RPMI8226 (cell line): ENCODE results near the gene ABHD14A.
"Not testable (repeated sequence)": the region's sequence is repeated elsewhere in the genome, so short reads cannot be mapped to it uniquely, and the experiment has no call there.

ENCODE experiments used
- DNase-seq: peaks from one replicate; pipeline ENCODE4 v3.0.0-alpha.2; 2015

ABHD14A gene

DNA sequence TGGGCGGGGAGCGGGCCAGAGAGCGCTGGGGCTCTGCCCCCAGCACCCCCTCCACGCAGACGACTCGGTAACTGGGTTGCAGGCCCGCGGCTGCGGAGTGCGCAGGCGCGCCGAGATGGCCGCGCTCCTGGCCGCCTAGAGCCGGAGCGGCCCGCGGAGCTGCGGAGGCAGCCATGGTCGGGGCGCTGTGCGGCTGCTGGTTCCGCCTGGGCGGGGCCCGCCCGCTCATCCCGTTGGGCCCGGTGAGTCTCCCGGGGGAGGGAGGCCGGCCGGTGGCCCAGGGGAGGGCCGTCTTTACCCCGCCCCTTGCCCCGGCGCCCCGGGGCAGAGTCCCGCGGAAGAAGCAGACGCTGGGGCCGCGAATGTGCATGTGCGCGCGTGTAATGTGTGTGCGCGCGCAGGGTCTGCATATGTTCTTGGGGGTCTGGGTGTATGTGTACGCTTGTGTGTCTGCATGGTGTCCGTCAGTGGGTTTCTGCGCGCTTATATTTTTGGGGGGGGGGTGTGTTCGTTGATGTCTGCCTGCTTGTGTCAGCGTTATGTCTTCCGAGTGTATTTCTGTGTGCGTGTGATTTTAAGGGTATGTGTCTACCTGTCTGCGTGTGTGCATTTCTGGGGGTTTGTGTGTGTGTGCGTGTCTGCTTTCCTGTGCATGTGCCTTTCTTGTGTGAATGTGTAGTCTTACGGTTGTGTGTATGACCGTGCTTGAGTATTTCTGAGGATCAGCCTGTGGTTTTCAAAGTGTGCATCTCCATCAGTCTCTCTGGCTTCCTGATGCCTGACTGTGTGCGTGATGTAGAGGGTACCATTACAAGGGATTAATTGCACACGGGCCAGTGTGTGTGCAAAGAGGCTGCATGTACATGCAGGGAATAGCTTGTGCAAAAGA is at the start of gene ABHD14A:
ABHD14A (plus strand) TSS at position 102 of the 889 bp plus-strand sequence; CDS start at position 174, 72 bp downstream.
- DNase-seq, result peak; percentile 82

DNA sequence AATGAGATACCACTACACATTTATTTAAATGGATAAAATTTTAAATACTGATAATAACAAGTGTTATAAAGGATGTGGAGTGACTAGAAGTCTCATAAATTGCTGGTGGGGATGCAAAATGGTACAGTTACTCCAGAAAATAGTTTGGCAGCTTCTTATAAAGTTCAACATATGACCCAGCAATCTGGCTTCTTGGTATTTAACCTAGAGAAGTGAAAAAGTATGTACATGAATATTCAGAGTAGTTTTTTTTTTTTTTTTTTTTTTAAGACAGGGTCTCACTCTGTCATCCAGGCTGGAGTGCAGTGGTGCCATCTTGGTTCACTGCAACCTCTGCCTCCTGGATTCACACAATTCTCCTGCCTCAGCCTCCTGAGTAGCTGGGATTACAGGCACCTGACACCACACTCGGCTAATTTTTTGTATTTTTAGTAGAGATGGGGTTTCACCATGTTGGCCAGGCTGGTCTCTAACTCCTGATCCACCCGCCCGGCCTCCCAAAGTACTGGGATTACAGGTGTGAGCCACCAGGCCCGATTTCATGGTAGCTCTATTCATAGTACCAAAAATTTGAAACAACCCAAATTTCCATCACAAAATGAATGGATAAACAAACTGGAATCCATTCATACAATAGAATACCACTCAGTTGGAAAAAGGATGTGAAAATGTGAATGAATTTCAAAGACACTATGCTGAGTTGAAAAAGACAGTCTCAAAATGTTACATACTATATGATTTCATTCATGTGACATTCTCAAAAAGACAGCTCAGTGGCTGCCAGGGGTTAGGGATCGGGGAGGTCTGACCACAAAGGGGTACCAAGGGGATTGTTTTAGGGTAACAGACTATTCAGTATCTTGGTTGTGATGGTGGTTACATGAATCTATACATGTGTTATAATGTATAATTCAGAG is 47.5 kb upstream of the ABHD14A start:
- no peak for DNase-seq

DNA sequence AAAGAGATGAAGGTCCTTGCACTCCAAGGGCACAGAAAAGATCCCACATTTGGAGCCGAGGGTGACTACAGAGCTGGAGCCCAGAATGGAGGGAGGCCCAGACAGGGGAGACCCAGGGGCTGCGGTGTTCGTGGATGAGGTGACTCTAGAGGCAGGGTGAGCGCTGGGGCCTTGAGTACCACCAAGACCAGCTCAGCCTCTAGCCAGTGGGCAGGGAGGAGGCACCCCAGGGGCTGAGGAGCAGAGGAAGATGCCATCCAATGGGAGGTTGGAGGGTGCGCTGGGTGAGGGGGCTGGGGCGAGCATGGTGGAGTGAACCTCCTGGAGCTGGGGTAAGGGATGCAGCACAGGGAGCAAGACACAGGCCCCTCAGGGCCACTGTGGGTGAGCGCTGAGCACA is 46.4 kb upstream of the ABHD14A start:
- DNase-seq, result no peak

DNA sequence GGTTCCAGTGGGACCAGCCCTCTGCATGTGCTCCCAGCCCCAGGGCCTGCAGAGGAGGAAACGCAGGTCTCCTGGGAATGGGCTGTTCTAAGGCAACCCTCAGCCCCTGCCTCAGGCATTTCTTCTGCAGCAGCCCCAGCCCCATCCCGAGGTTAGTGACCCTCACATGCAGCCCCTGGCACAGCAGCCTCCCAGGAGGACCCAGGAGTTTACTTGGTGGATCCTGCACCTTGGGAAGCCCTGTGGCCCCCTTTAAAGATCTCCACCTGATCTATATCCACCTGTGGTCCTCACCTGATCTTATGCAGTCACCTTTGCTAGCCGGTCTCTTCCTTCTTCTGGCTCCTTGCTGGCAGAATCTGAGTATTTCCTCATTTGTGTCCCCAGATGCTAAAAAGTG is 45.9 kb upstream of the ABHD14A start:
- not testable (repeated sequence) for DNase-seq

DNA sequence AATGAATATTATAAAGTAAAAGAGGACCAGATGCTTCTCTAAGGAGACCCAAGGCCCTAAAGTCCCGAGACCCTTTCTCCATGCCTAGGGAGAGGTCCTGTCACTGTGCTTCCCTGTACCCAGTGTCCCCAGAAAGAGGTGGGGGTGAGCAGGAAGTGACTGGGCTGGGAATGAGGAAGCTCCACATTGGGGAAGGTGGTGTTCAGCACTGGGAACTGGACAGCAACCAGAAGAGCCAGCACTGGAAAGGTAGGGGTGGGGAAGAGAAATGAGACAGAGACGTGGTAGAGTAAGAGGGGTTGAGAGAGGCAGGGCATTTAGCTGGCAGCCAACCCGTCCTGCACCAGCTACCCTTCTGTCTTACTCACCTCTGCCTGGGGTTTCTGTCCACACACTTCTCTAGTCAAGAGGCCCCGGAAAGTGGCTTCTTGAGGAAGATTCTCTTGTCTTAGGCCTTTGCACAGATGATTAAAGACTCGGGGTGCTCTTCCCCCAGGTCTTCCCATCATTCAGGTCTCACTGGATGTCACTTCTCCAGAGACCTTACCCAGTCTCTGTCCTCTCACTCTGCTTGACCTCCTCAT is 45.4 kb upstream of the ABHD14A start:
- DNase-seq, result no peak

DNA sequence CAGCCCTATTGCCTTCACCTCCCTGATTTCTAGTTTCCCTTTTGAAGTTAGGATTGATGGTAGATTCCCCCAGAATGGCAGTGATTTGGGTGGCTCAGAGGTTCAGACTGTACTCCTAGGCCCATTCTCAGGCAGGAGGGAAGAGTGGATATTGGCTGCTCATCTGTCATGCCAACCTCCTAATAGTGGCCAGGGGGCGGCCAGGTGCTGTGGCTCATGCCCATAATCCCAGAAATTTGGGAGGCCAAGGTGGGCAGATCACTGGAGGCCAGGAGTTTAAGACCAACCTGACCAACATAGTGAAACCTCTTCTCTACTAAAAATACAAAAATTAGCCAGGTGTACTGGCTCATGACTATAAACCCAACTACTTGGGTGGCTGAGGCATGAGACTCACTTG is 44.4 kb upstream of the ABHD14A start:
- no peak for DNase-seq

DNA sequence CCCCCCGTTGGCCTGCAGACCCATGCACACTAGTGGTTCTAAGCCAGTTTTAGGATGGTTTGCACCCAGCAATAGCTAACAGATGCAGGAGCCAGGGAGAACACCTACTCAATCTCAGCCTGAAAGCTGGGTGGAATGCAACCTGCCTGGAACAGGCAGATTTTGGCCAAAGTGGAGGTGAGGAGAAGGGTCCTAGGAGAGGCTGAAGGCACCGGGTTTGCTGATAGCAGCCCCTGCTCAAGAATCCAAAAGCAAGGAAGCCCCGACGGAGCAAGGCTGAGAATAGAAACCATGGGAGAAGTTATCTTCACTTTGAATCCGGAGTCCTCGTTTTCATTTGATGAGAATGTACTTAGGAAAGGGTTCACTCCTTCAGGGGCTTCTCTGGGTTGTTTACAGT is 43.1 kb upstream of the ABHD14A start:
- no peak for DNase-seq

DNA sequence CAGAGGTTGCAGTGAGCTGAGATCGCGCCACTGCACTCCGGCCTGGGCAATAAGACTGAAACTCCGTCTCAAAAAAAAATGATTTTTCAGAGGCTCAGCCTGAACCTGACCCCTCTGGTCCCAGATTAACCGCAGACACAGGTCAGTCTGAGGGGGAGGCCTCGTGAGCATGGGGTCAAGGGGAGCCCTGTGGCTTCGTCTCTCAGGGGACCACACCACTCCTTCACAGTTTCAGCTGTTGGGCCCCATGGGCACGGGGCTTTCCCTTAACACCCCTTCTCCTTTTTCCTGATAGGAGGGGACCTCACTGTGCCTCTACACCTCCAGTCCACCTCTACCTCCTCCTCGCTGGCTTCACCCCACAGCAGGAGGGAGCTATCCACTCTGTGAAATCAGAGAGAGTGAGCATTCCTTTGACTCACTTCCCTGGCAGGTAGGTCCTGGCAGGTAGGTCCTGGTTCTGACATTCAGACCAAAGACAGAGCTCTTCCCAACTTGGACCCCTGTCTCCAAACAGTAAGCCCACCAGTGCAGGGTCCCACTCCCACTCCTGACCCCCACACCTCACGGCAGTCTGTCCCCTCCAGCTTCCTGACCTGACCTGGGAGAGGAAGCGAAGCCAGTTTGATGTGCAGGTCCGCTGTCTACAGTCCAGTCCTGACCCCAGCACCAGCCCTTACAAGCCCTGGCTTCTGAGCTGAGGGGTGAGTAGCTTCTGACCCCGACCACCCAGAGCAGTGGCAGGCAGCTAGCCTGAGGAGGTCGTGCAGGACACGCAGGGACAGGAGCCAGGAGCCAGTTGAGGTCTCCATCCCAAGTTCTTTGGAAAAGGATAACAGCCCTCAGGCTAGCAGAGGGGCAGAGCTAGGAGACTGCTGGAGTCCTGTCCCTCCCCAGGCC is 42.1 kb upstream of the ABHD14A start:
- DNase-seq, result no peak

DNA sequence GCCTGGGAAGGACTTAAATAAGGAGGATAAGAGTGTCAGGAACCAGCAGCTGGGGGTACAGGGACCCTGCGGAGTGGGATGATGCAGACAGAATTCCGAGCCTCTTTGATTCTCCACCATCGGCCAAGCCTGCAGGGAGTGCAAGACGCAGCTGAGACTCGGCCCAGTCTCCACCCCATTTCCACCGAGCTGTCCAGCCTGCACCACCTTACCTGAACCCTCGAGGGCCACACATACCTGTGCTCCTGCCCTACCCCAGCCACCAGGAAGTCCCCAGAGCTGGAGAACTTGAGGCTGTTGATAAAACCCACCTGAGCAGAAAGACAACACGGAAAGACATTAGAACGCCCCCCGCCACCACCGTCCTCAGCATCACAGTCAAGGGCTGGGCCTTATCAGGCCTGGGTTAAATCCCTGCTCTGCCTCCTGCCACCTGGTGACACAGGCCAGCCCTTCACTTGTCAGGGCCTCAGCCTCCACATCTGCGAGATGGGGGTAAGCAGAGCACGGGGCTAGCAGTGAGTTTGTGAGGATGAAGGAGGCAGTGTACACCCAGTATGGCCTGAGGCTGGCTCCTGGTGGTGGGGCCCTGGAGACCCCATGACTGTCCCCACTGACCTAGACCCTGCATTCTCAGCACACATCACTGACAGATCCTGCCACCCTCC is 41.3 kb upstream of the ABHD14A start:
- no peak for DNase-seq

DNA sequence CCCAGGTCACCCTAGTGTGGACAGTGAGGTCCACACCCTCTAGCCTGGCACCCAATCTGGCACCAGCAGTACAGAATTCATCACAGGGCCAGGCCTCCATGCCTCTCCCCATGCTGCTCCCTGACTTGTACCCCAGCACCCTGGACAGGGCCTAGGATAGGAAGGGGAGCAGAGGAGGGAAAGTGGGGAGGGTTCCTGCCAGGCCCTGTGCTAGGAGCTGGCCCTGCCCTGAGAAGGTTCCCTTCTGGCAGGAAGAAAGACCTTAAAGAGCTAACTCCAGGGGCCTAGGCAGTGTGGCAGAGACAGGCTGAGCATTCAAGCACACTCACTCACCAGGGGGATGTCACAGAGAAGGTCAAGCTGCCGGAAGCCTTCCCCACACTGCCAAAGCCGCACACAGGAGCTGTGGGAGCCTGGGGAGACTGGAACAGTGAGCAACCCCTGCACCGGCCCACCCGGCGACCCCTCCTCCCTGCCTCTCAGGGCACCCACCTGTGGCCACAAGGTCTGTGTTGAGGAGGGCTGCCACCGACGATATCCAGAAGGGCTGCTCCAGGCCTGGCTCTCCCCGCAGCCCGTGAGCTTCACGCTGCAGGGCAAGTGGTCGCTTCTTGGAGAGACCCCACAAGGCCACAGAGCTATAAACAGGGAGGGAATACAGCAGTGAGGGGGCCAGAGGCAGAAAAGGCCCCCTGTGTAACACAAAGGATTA is 40.6 kb upstream of the ABHD14A start:
- DNase-seq, result no peak

DNA sequence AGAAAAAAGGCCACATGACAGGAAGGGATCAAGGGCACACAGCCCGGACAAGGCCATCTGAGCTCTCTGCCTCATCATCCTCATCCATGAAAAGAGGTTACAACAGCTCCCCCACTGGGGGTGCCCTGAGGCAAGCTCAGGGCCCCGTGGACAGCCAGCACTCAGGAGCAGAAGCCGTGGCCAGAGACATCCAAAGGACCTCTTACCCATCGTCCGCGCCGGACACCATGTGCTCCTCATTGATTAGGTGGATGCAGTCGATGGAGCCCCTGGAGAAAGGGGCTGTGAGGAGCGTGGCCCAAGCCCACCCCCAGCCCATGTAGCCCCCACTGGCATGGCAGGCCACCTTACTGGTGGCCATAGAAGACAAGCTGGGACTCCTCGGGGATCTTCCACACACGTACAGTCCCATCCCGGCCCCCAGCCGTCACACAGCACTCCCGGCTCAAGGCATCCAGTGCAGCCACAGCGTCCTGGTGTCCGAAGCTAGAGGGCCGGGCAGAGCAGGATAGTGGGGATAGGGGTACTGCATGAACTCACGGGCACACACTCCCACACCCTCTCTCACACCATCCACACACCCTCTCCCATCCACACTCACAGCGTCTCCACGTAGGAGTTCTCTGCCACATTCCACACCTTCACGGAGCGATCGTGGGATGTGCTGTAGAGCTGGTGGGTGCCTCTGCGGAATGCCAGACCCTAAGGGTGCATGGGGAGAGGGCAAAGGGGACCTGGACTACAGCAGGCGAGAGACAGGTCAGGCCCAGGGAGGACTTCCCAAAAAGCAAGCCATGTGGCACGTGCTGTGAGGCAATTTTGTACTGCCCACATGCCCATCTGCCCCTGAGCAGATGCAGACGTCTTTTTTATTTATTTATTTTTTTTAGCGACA is 39.6 kb upstream of the ABHD14A start:
- DNase-seq, result no peak

DNA sequence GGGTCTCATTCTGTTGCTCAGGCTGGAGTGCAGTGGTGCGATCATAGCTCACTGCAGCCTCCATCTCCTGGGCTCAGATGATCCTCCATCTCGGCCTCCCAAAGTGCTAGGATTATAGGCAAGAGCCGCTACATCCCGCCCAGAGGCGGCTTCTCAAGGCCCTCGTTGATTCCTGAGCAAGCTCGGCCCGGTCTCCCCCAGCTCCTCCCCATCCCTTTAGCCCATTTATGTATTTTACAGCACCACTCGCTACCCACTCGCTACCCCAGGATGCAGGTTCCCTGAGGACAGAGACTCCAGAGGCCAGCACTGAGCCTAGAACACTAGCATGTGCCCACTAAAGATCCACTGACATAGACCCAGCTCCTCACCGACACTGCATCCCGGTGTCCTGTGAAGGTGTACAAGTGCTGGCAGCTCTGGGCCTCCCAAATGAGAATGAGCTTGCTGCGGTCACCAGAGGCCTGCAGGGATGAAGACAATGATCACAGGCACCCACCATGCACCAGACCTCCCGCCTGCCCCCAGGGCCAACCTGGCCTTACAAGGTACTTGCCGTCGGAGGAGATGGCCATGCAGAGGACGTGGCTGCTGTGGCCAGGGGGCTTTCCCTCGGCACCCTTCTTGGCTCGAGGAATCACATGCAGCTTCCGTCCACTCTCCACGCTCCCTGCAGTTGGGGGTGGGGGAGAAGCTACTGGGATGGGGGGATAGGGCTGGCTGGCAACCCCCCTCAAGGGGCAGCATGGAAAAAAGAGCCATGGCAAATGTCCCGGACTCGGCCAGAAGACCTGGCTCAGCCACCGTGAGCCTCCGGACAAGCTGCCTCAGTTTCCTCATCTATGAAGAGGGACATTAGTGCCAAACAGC is 38.7 kb upstream of the ABHD14A start:
- DNase-seq, result no peak

DNA sequence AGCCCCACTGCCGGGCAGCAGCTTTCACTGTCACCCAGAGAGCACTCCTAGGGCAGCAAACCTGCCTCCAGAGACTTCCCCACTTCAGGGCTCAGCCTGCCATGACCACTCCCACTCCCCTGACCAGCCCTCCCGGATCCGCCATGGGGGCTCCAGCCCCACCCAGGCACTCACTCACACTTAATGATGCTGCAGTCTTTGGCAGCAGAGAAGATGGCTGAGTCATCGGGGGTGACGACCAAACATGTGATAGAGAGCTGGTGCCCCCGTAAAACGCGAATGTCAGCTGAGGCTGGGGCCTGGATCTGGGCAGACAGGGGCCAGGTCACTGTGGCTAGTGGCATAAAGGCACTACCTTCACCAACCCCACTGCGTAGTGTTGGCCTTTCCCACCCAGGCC is 37.9 kb upstream of the ABHD14A start:
- no peak for DNase-seq

DNA sequence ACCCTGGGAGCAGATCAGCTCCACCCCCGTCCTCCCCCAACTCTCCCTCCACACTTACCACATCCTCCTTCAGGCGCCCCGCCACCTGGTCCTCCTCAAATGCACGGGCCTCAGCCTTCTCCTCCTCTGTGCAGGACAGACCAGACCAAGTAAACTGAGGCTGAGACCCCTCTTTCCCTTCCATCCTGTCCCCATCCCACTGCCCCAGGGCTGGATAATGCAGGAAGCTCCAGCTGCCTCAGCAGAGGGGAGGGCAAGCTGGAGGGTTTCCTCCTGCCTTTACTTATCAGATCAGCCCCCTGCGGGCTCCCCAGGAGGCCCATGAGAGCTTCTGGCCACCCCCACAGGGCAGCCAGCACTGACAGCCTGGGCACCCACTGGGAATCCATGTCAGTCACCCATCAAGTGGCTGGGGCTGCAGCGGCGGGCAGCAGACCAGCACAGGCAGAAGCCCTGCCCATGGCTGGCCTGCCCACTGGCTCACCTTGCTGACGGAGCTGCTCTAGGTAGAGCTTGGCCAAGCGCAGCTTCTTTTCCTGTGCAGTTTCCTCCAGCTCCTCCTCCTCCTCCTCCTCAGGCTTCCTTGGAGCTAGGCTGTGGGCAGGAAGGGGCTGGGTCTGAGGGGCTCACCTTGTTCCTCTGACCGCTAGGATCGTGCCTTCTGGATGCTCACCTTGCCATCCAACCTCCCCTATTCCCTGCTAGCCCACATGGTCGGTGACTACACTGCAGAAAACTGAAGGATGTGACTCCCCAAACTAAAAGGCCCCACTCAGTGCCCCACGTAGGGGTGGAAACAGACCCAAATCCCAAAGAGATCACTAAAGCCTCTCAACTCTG is 37.0 kb upstream of the ABHD14A start:
- DNase-seq, result no peak

DNA sequence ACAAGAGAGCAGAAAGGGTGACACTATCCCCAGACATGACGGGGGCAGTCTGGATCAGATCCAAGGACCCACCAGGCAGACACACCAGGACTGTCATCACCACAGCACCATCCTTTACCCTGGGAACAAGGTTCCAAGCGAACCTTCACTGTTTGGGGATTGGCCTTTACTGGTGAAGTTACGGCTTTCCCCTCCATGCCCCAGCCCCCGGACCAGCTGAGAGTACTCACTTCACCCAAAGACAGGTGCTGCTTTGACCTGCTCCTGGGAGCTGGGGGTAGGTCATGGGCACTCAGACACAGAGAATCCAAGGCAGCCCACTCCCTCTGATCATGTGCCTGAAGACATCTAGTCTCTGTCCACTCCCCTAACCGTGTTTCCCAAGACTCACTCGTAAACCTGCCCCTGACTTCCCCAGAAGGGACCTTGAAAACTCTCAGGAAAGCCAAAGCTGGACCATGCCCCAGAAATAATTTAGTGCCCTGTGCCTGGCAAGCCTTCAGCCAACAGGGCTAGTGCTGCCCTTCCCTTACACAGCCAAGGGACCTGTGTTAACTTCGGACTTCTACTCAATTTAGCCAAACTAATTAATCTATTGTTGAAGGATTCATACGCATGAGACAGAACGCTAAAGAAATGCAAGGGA is 36.0 kb upstream of the ABHD14A start:
- DNase-seq, result no peak

DNA sequence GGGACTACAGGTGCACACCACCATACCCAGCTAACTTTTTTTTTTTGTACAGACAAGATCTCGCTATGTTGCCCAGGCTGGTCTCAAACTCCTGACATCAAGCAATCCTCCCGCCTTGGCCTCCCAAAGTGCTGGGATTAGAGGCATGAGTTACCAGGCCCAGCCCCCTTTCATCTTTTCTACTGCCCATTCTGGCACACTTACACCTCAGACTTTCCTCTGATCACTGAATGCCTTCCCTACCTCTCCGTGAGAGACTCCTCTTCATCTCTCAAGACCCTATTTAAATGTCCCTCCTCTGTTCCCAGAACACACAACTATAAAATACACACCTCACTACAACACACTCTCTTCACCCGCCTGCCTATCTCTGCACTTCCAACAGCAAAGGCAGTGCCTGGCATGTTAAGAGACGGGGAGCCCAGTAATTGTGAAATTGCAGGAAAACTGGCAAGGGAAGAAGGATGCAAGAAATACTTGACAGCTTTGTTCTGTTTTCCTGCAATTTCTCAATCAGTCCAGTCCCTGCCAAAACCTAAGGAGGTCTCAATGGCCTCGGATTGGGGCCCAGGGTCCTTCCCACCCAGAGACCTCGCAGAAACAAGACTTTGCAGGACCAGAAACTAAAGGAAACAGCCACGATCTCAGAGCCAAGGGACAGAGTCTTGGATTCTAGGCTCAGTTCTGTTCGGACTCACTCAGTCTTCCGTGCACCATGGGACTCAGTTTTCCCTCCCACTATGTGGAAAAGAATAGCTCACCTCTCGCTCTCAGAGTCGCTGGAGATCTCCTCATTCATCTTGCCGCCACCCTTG is 34.0 kb upstream of the ABHD14A start:
- no peak for DNase-seq

DNA sequence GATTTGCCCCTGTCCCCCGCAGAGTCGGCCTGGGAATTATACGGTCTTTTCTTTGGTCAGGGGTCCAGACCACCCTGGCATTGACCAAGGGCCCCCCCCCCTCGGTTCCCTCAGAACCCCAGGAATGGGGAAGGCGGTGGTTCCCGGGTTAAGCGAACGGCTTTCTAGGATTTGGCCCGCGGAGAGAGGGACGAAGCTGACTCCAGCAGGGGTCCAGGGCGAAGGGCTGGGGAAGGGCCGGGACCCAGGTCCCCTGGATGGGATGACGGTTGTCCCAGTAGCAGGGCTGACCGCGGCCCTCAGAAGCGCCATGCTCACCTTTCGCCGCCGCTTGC is 33.4 kb upstream of the ABHD14A start:
- DNase-seq, result no peak
